Vagina (tissue), 2 donors: ENCODE results near the gene R3HDM4.

Experiments
- POLR2A ChIP-seq, 2 donors: fragments of 450-650 bp; IDR thresholded peaks; one replicate each; pipeline ENCODE4 v1.6.1; 2017; ENCODE audit warnings: antibody characterized with exemption in 2 of 2, mild to moderate bottlenecking in 2 of 2, moderate library complexity in 2 of 2
- POLR2AphosphoS5 ChIP-seq, 2 donors: sonication (generic); formaldehyde crosslinking; IDR thresholded peaks; one replicate each; pipeline ENCODE4 v1.9.0; 2017; ENCODE audit warnings: antibody characterized with exemption in 2 of 2, mild to moderate bottlenecking in 2 of 2, low read depth in 1 of 2; ENCODE audit not compliant: insufficient read depth in 1 of 2
- TF ChIP-seq, protein P1 (sequence below), 3 experiments: fragments of 450-650 bp in 2 of 3; fragments of 200-600 bp in 1 of 3; sonication (generic) in 1 of 3; IDR thresholded peaks; one replicate each; pipeline ENCODE4 v1.5.1; 2017 to 2019; ENCODE audit warnings: antibody characterized with exemption in 3 of 3, mild to moderate bottlenecking in 2 of 3, moderate library complexity in 2 of 3

DNA sequence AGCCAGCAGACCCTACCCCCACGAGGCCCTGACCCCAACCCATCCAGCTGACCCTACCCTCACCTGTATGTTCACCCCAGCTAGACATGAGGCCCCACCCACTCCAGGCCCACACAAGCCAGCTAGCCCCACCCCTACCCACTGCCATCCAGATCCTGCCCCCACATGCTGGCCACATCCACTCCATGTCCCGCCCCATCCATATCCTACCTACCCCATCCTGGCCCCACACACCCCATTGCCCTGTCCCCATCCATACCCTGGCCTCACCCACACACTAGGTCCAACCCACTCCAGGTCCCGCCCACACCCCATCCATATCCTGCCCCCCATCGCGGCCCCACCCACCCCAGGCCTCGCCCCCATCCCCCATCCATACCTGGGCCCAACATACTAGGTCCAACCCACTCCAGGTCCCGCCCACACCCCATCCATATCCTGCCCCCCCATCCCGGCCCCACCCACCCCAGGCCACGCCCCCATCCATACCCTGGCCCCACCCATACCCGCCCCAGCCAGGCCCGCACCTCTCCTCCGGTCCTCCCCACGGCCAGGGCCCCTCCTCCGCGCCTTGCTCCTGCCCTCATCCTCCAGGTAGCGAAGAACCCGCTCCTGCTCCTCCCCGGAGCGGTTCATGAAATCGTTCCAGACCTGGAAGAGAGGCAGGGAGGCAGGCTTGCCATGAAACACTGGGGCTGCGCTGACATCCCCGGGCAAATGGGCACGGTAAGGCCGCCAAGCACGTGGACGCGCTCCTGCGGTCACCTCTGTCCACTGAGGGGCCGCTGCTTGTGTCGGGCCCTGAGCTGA is 12.5 kb downstream of the R3HDM4 start:
- no peak for TF ChIP-seq POLR2A (IDR thresholded peaks at IDR 0.05)
- TF ChIP-seq, protein P1, sequence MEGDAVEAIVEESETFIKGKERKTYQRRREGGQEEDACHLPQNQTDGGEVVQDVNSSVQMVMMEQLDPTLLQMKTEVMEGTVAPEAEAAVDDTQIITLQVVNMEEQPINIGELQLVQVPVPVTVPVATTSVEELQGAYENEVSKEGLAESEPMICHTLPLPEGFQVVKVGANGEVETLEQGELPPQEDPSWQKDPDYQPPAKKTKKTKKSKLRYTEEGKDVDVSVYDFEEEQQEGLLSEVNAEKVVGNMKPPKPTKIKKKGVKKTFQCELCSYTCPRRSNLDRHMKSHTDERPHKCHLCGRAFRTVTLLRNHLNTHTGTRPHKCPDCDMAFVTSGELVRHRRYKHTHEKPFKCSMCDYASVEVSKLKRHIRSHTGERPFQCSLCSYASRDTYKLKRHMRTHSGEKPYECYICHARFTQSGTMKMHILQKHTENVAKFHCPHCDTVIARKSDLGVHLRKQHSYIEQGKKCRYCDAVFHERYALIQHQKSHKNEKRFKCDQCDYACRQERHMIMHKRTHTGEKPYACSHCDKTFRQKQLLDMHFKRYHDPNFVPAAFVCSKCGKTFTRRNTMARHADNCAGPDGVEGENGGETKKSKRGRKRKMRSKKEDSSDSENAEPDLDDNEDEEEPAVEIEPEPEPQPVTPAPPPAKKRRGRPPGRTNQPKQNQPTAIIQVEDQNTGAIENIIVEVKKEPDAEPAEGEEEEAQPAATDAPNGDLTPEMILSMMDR (IDR thresholded peaks at IDR 0.05) = no peak
- no peak for TF ChIP-seq POLR2AphosphoS5 (IDR thresholded peaks at IDR 0.05; ENCODE audit: insufficient read depth in 1 of 2, low read depth in 1 of 2)
